PC-3 (cell line): ENCODE measurements around the gene TSC22D3. TPM values are rescaled to one million over a fixed set of nuclear protein-coding genes. Genes with fewer than 3 reads are reported as not detected.

Experiments
- ATAC-seq: fragments of 200-7000 bp; cut with Tn5 transposase; 2 replicates; pipeline ENCODE4 v1.9.1; 2020; ENCODE audit warnings: mild to moderate bottlenecking, moderate library complexity
- BruUV-seq: library from RNA; stranded (reverse); fragments of 400-500 nt; replicated peaks from 2 replicates; lab custom pipeline; 2021; lab: Mats Ljungman, UMichigan
- CTCF ChIA-PET: fragments of 300-600 bp; sonication (Branson Sonifier 250); formaldehyde crosslinking; loops from one replicate; lab custom pipeline; 2022; ENCODE audit warnings: antibody characterized with exemption; lab: Charles Lee
- POLR2A ChIA-PET: fragments of 300-600 bp; sonication (Branson Sonifier 250); formaldehyde crosslinking; loops from one replicate; lab custom pipeline; 2022; ENCODE audit warnings: antibody characterized with exemption; ENCODE audit not compliant: unreplicated experiment; lab: Charles Lee
- DNase-seq: peaks from one replicate; pipeline ENCODE4 v3.0.0-alpha.2; 2015
- H2AFZ ChIP-seq: fragments of 300-600 bp; sonication (generic); 2 replicates; pipeline ENCODE4 v1.6.0; 2016; ENCODE audit warnings: antibody characterized with exemption, low read length
- H3F3A ChIP-seq: fragments of 300-600 bp; sonication (generic); one replicate; pipeline ENCODE4 v1.6.0; 2017; ENCODE audit warnings: antibody characterized with exemption, low read length, control low read depth, mild to moderate bottlenecking; ENCODE audit not compliant: unreplicated experiment
- H3K27ac ChIP-seq: fragments of 300-600 bp; sonication (generic); 2 replicates; pipeline ENCODE4 v1.5.1; 2016; ENCODE audit warnings: mild to moderate bottlenecking, low read length
- H3K27me3 ChIP-seq: fragments of 300-600 bp; sonication (generic); 2 replicates; pipeline ENCODE4 v1.6.1; 2016; ENCODE audit warnings: low read length, mixed read lengths
- H3K36me3 ChIP-seq: fragments of 300-600 bp; sonication (generic); 2 replicates; pipeline ENCODE4 v1.6.1; 2016; ENCODE audit warnings: low read depth, mixed run types, low read length, mixed read lengths
- H3K4me1 ChIP-seq: fragments of 300-600 bp; sonication (generic); 2 replicates; pipeline ENCODE4 v1.5.1; 2016; ENCODE audit warnings: low read length; ENCODE audit not compliant: insufficient read depth
- H3K4me2 ChIP-seq: fragments of 300-600 bp; sonication (generic); 2 replicates; pipeline ENCODE4 v1.6.0; 2016; ENCODE audit warnings: low read length
- H3K4me3 ChIP-seq: fragments of 300-600 bp; sonication (generic); 2 replicates; pipeline ENCODE4 v1.5.1; 2016; ENCODE audit warnings: mild to moderate bottlenecking, low read length, mixed read lengths
- H3K79me2 ChIP-seq: fragments of 300-600 bp; sonication (generic); 2 replicates; pipeline ENCODE4 v1.6.1; 2017; ENCODE audit warnings: low read length, mixed read lengths
- H3K9ac ChIP-seq: fragments of 300-600 bp; sonication (generic); 2 replicates; pipeline ENCODE4 v1.6.0; 2016; ENCODE audit warnings: mild to moderate bottlenecking, low read length
- H3K9me2 ChIP-seq: fragments of 300-600 bp; sonication (generic); replicated peaks from 2 replicates; pipeline ENCODE4 v1.6.1; 2016; ENCODE audit warnings: mixed run types, low read length, mixed read lengths
- H3K9me3 ChIP-seq: fragments of 300-600 bp; sonication (generic); 2 replicates; pipeline ENCODE4 v1.6.1; 2016; ENCODE audit warnings: low read length, mixed read lengths
- H4K20me1 ChIP-seq: fragments of 300-600 bp; sonication (generic); 2 replicates; pipeline ENCODE4 v1.6.1; 2016; ENCODE audit warnings: low read length, mixed read lengths
- EZH2 ChIP-seq: fragments of 300-600 bp; sonication (generic); IDR thresholded peaks from one replicate; pipeline ENCODE4 v1.6.1; 2017; ENCODE audit warnings: antibody characterized with exemption, mild to moderate bottlenecking, low read length; ENCODE audit not compliant: unreplicated experiment
- EZH2phosphoT487 ChIP-seq: fragments of 300-600 bp; sonication (generic); IDR thresholded peaks from 2 replicates; pipeline ENCODE4 v1.6.1; 2018; ENCODE audit warnings: mild to moderate bottlenecking, antibody characterized with exemption, low read length, borderline replicate concordance
- intact Hi-C: fragments of 100-400 bp; cut with micrococcal nuclease; formaldehyde crosslinking; loops from 2 replicates; pipeline ENCODE4 v1.9.0; 2023
- total RNA-seq: library from RNA; depleted of rRNA; stranded (reverse); fragments of >200 nt; gene quantifications from 2 replicates; pipeline ENCODE4 v1.2.3, GENCODE V29; 2014
- TF ChIP-seq, protein P1 (sequence below): fragments of 300-600 bp; sonication (generic); conservative IDR thresholded peaks from 2 replicates; pipeline ENCODE4 v1.5.1; 2017; ENCODE audit warnings: antibody characterized with exemption, low read depth, mild to moderate bottlenecking, low read length

Gene TSC22D3
- total RNA-seq, 1 experiment from 2014 or later = 17.8 TPM

DNA sequence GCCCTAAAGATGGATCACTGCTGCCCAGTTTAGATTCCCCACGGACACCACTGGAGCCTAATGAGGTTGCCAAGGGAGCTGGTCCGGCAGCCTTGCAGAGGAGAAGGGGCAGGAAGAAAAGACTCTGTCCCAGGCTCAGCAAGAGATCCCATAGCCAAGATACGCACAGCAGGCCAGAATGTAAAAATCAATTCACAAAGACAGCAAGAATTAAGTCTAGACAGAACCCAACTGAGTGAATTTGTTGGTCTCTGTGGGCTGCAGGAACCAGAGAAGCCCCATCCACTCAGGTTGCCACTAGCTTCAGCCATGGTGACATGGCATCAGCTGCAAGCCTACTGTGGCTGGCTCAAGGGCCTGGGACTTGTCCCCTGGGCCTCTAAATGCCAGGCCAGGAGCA, 22.9 kb downstream of the TSC22D3 start:
- POLR2A ChIA-PET = no interaction called here

DNA sequence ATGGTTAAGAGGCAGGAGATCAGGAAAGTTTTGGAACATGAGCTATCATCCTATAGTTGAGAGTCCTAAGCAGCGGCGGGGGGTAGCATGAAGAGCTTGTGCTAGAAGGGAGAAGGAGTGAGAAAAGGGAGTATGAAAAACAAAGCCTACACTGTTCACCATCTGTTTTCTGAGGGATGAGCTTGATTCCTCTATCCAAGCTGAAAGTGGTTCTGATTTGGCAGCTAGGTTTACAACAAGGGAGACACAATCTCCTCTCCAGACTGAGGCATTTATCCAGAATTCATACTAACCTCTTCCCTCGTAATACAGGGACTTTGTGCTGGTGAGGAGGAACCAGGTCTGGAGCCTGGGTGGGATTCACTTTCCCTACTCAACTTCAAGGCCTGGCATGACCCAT, 23.5 kb downstream of the TSC22D3 start:
- CTCF ChIA-PET = no interaction called here
- intact Hi-C loops = no loop called here
- POLR2A ChIA-PET = no interaction called here
- H3K9ac ChIP-seq = no peak overlapping the region
- no peaks in the 10 kb centered on the region for H3K27me3 ChIP-seq
- BruUV-seq = no TSS peak
- no peak for DNase-seq
- H3K4me2 ChIP-seq = no peak overlapping the region
- no peaks in the 10 kb centered on the region for H4K20me1 ChIP-seq
- no peaks in the 10 kb centered on the region for H3K9me3 ChIP-seq
- H3K27ac ChIP-seq = no peak overlapping the region
- no peaks in the 10 kb centered on the region for H3K79me2 ChIP-seq
- no peak for ATAC-seq
- peaks cover 9% of the 10 kb centered on the region for H3K4me1 ChIP-seq
- TF ChIP-seq EZH2phosphoT487 (no peak), EZH2 (no peak)
- TF ChIP-seq, protein P1, sequence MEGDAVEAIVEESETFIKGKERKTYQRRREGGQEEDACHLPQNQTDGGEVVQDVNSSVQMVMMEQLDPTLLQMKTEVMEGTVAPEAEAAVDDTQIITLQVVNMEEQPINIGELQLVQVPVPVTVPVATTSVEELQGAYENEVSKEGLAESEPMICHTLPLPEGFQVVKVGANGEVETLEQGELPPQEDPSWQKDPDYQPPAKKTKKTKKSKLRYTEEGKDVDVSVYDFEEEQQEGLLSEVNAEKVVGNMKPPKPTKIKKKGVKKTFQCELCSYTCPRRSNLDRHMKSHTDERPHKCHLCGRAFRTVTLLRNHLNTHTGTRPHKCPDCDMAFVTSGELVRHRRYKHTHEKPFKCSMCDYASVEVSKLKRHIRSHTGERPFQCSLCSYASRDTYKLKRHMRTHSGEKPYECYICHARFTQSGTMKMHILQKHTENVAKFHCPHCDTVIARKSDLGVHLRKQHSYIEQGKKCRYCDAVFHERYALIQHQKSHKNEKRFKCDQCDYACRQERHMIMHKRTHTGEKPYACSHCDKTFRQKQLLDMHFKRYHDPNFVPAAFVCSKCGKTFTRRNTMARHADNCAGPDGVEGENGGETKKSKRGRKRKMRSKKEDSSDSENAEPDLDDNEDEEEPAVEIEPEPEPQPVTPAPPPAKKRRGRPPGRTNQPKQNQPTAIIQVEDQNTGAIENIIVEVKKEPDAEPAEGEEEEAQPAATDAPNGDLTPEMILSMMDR = no peak
- H3F3A ChIP-seq = no peaks in the 10 kb centered on the region
- H3K4me3 ChIP-seq = no peak overlapping the region
- H3K36me3 ChIP-seq = no peaks in the 10 kb centered on the region
- no peak overlapping the region for H2AFZ ChIP-seq
- no peaks in the 10 kb centered on the region for H3K9me2 ChIP-seq

More for the DNA sequence above, 22.9 kb downstream of the TSC22D3 start:
- ATAC-seq (no peak), DNase-seq (no peak)
- no peak overlapping the region for H3K4me2 ChIP-seq
- no peaks in the 10 kb centered on the region for H4K20me1 ChIP-seq
- no peaks in the 10 kb centered on the region for H3K79me2 ChIP-seq
- H3K4me3 ChIP-seq = no peak overlapping the region
- CTCF ChIA-PET = no interaction called here
- no peaks in the 10 kb centered on the region for H3K27me3 ChIP-seq
- no peak overlapping the region for H3K27ac ChIP-seq
- BruUV-seq = no TSS peak
- no peak overlapping the region for H2AFZ ChIP-seq
- TF ChIP-seq EZH2phosphoT487 (no peak), EZH2 (no peak)
- TF ChIP-seq, protein P1 = no peak
- peaks cover 3% of the 10 kb centered on the region for H3K4me1 ChIP-seq
- no peaks in the 10 kb centered on the region for H3K36me3 ChIP-seq
- H3K9me3 ChIP-seq = no peaks in the 10 kb centered on the region
- H3K9me2 ChIP-seq = no peaks in the 10 kb centered on the region
- no peaks in the 10 kb centered on the region for H3F3A ChIP-seq
- H3K9ac ChIP-seq = no peak overlapping the region
- intact Hi-C loops = no loop called here

DNA sequence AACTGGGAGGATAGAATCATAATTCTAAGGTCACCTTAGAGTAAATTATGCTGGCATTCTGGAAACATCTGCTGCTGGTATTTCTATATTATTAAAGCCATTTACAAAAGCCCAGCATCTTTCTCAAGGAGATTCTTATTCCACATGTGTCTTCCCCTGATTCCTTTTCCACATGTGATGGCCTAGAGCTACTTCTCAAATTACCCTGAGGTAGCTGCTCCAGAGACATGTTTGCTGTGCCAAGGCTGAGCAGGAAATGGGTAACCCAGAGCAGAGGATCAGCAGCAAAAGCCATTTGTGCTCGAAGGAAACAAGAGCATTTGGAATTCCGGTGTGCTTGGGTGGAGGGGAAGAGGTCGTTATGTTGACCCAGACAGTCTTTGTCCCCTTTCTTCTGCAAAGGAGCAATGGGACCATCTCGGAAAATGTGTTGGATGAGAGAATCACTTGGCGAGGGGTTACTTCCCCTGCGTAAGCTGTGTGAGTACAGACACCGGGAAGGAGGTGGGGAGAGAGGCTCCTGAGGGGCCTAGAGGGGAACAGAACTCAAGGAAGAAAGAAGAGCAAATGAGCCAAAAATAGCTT, 24.6 kb downstream of the TSC22D3 start:
- ChIA-PET CTCF (no interaction called here), POLR2A (no interaction called here)
- no peak overlapping the region for H3K27ac ChIP-seq
- no peaks in the 10 kb centered on the region for H3K27me3 ChIP-seq
- intact Hi-C loops = no loop called here
- DNase-seq (no peak), ATAC-seq (no peak)
- H3K9me3 ChIP-seq = no peaks in the 10 kb centered on the region
- H3F3A ChIP-seq = no peaks in the 10 kb centered on the region
- no peaks in the 10 kb centered on the region for H3K36me3 ChIP-seq
- H3K4me2 ChIP-seq = no peak overlapping the region
- H3K4me3 ChIP-seq = no peak overlapping the region
- H3K79me2 ChIP-seq = no peaks in the 10 kb centered on the region
- no peak for TF ChIP-seq EZH2phosphoT487
- TF ChIP-seq EZH2 = no peak
- TF ChIP-seq, protein P1 = no peak
- H3K9ac ChIP-seq = no peak overlapping the region
- no peaks in the 10 kb centered on the region for H4K20me1 ChIP-seq
- no peak overlapping the region for H2AFZ ChIP-seq
- no TSS peak for BruUV-seq
- H3K4me1 ChIP-seq = peaks cover 9% of the 10 kb centered on the region
- H3K9me2 ChIP-seq = no peaks in the 10 kb centered on the region
